OCI-LY3 (cell line): ENCODE measurements around the gene IL13RA1.

Experiments used
- CTCF ChIP-seq: fragments of 200-600, 300-600 bp; sonication (generic); IDR thresholded peaks from 2 replicates; pipeline ENCODE4 v1.5.1; 2014; ENCODE audit warnings: antibody characterized with exemption, low read length, low read depth
- EZH2phosphoT487 ChIP-seq: fragments of 200-600 bp; shearing (Covaris generic); IDR thresholded peaks from 2 replicates; pipeline ENCODE4 v1.6.1; 2018; ENCODE audit warnings: antibody characterized with exemption, mixed run types, low read depth

- TF ChIP-seq CTCF = no peak
- TF ChIP-seq EZH2phosphoT487 = no peak
These were observed 33.6 kb upstream of the IL13RA1 start for GRCh38 chrX:118693843-118694242.
